H1 (cell line): ENCODE data around the gene SSU72. TPM values are rescaled to one million over a fixed set of nuclear protein-coding genes. Genes with fewer than 3 reads are reported as not detected.

ENCODE experiments used
- ATF2 ChIP-seq: IDR thresholded peaks from 2 replicates; pipeline ENCODE4 v1.6.1; 2012; ENCODE audit warnings: low read length, inconsistent platforms
- GABPA ChIP-seq: IDR thresholded peaks from 2 replicates; pipeline ENCODE4 v1.6.1; 2011; ENCODE audit warnings: mild to moderate bottlenecking, low read length, moderate library complexity, borderline replicate concordance; ENCODE audit not compliant: insufficient read depth
- KDM4A ChIP-seq: IDR thresholded peaks from one replicate; pipeline ENCODE4 v1.7.1; 2012; ENCODE audit warnings: low read depth, mild to moderate bottlenecking, moderate library complexity, low read length, inconsistent platforms; ENCODE audit not compliant: severe bottlenecking
- RFX5 ChIP-seq: IDR thresholded peaks from 2 replicates; pipeline ENCODE4 v1.6.1; 2011; ENCODE audit warnings: low read depth, low read length, improper control_type of control experiment, borderline replicate concordance
- SIN3A ChIP-seq, 2 experiments: IDR thresholded peaks in 1 of 2; conservative IDR thresholded peaks in 1 of 2; 2 replicates each; pipeline ENCODE4 v1.6.1; 2011 to 2012; ENCODE audit warnings: low read length in 2 of 2, improper control_type of control experiment in 1 of 2, low read depth in 1 of 2, mild to moderate bottlenecking in 1 of 2
- SP2 ChIP-seq: IDR thresholded peaks from 2 replicates; pipeline ENCODE4 v1.6.1; 2012; ENCODE audit warnings: mild to moderate bottlenecking, low read length, inconsistent platforms
- USF2 ChIP-seq: IDR thresholded peaks from 2 replicates; pipeline ENCODE4 v1.6.1; 2011; ENCODE audit warnings: low read length, improper control_type of control experiment
- polyA plus RNA-seq, 7 experiments: library from polyadenylated mRNA; depleted of rRNA in 3 of 7; stranded (reverse) in 5 of 7; unstranded in 2 of 7; fragments of >200 nt in 5 of 7; fragments of 200-250 nt in 2 of 7; gene quantifications; 1 replicate in 5 of 7; 2 replicates in 1 of 7; 4 replicates in 1 of 7; pipeline versions ENCODE4 v1.2.1 to v1.2.3, GENCODE V29; 2011 to 2013; ENCODE audit warnings: missing spikeins in 2 of 7, mixed read lengths in 2 of 7
- total RNA-seq: library from RNA; stranded (reverse); fragmentation: NEBNext Ultra II Directional; extraction: Animal tissue kit (Norgen Biotek cat#: 25700); gene quantifications from 2 replicates; pipeline ENCODE4 v1.2.1, GENCODE V29; 2021
- TF ChIP-seq, protein P1 (sequence below): IDR thresholded peaks from 2 replicates; pipeline ENCODE4 v1.6.1; 2012; ENCODE audit warnings: inconsistent platforms

SSU72 gene
- total and polyA plus RNA-seq, 2 of the 8 experiments (the other 6 are each of a cell fraction or from before 2014, with no cell fraction given), result 110 to 165 TPM

GRCh38 chr1:1623631-1624442 lies 49.2 kb upstream of the SSU72 start (continued):
- TF ChIP-seq KDM4A, result no peak
- no peak for TF ChIP-seq GABPA
- no peak for TF ChIP-seq SIN3A (conservative IDR thresholded peaks at IDR 0.05 in 1 of 2, IDR thresholded peaks at IDR 0.05 in 1 of 2; ENCODE audit: low read depth in 1 of 2, low read length in 2 of 2)
- no peak for TF ChIP-seq USF2
- TF ChIP-seq, protein P1, sequence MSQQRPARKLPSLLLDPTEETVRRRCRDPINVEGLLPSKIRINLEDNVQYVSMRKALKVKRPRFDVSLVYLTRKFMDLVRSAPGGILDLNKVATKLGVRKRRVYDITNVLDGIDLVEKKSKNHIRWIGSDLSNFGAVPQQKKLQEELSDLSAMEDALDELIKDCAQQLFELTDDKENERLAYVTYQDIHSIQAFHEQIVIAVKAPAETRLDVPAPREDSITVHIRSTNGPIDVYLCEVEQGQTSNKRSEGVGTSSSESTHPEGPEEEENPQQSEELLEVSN, result no peak
- TF ChIP-seq RFX5, result no peak
- TF ChIP-seq ATF2, result no peak
- TF ChIP-seq SP2, result no peak
